ENCODE data around the gene TDRD12.
"Not testable (repeated sequence)": the region's sequence is repeated elsewhere in the genome, so short reads cannot be mapped to it uniquely, and the experiment has no call there.

Gene TDRD12

DNA sequence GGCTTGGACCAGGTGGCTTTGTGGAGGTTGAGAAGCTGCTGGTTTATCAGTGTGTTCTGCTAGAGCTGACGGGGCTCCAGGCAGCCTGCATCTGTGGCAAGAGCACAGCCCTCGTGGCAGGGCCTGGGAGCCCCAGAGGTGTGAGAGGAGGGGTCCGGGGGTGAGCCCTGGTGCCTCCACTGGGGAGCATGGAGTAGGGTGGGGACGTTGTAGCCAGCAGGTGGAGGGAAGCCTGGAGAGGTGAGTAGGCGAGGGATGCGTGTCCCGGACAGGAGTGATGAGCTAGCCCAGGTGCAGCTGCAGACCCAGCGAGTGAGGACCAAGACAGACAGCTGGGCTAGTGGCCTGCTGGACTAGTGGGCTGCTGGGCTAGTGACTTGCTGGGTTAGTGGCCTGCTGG, 99.0 kb downstream of the TDRD12 start:
- DNase-seq, result no peak
- no peak for TF ChIP-seq GATA1 (IDR thresholded peaks at IDR 0.05; ENCODE audit: low read depth, low read length)
- no peak for TF ChIP-seq POLR2A (IDR thresholded peaks at IDR 0.05; ENCODE audit: low read length)

GRCh38 chr19:32819419-32820400, 100.1 kb downstream of the TDRD12 start:
- TF ChIP-seq GATA1 (IDR thresholded peaks at IDR 0.05; ENCODE audit: low read depth, low read length), result no peak
- TF ChIP-seq POLR2A (IDR thresholded peaks at IDR 0.05; ENCODE audit: low read length), result no peak
- DNase-seq, result no peak

DNA sequence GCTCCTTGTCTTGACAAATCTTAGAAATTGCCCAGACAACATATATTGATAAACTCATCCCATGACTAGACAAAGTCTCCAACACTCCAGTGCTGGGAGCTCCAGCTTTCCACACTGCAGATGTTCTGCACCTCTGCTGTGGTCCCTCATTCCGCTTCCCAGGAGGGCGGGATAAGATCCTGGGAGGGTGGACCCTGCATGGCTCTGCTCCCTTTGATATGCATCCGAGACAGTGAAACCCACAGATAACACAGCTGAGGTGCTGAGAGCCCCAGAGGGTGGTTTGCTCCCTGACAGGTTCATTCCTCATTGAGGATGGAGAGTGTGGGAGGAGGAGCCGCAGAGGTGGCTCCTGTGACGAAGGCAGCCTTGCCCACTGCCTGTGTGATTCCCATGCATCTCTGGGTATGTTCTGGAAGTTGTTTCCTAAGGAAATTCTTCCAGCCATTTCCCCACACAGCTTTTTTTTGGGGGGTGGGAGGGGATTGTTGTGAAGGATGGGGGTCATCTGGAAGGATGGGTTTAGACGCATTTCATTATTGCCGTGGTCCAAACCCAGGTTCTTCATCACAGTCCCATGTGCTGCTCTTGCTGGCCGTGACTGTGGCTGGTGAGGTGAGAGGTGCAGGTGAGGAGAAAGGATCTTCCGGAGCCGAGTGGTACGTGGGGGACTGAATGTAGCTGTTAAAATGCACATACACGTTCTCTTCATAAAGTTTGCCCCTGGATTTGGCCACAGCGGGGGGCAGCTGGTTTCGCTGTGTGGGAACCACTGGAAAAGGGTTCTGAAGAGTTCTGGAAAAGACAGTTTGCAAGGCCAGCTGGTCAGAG, 103.6 kb downstream of the TDRD12 start:
- no peak for TF ChIP-seq POLR2A (IDR thresholded peaks at IDR 0.05; ENCODE audit: low read length)
- TF ChIP-seq GATA1 (IDR thresholded peaks at IDR 0.05; ENCODE audit: low read depth, low read length), result no peak
- no peak for DNase-seq

- TF ChIP-seq GATA1 (IDR thresholded peaks at IDR 0.05; ENCODE audit: low read depth, low read length), result no peak
- TF ChIP-seq POLR2A (IDR thresholded peaks at IDR 0.05; ENCODE audit: low read length), result no peak
- DNase-seq, result no peak
Measured at GRCh38 chr19:32823747-32824102, 104.2 kb downstream of the TDRD12 start.

GRCh38 chr19:32824191-32824751, 104.7 kb downstream of the TDRD12 start:
- DNase-seq, result no peak
- TF ChIP-seq POLR2A (IDR thresholded peaks at IDR 0.05; ENCODE audit: low read length) (no peak), GATA1 (IDR thresholded peaks at IDR 0.05; ENCODE audit: low read depth, low read length) (no peak)

DNA sequence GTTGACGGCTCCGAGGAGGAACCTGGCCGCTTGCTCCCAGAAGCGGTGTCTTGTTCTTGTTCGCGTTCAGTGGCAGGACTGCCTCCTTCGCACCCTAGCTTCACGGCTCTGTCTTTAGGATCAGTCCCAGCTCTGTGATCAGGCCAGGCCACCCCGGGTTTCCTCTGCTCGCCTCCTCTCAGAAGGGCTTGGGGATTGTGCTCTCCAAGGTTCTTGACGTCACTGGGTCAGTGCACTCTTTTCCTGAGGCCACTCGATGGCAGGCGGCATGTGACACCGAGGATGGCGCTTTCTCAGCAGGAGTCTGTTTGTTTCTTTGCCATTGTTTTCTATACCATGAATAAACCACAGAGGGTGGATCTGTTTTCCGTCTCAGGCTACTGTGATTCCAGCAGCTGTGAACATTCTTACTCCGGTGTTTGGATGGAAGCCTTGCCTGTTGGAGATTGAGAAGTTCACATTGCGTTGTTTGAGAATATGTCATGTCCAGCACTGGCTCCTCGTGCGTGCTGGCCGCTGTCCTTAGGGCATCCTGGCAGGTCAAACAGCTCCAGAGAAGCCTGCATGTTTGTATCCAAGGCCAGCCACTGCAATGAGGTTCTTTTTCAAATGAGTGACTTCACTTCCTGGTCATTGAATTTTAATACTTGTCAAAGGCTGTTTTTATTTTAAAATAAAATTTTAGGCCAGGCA, 105.5 kb downstream of the TDRD12 start:
- DNase-seq, result no peak
- TF ChIP-seq POLR2A (IDR thresholded peaks at IDR 0.05; ENCODE audit: low read length) (no peak), GATA1 (IDR thresholded peaks at IDR 0.05; ENCODE audit: low read depth, low read length) (no peak)

GRCh38 chr19:32828139-32828538, 108.6 kb downstream of the TDRD12 start:
- DNase-seq, result no peak

DNA sequence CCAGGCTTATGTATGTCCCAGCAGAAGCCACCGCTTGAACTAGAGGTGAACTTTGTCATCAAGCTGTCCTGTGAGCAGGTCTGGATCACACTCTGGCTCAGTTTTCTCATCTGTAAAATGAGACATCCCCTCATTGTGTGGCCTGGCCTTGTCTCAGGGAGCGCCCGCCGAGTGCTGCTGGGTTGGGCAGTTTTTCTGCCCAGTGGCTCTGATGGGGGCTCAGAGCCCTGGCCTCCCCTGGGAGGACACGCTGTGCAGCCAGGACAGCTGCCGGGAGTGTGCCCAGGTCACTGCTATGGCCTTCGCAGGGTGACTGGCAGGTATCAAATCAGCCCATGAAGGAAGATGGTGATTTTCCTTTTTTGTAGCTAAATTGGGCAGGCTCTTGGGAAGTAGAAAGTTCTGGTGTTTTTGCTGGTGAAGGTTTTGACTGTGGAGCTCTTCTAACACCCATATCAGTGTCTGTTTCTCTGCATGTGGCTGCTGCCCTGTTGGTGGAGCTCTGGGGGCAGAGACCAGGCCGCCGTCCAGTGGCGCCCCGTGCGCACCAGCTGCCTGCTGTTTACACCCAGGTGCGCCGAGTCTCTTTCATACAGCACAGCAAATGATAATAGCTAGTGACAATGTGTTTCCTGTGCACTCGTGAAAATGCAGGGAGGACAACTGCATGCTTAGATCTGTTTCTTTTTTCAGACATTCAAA, 109.2 kb downstream of the TDRD12 start:
- no peak for TF ChIP-seq GATA1 (IDR thresholded peaks at IDR 0.05; ENCODE audit: low read depth, low read length)

More at GRCh38 chr19:32828139-32828538, 108.6 kb downstream of the TDRD12 start:
- no peak for TF ChIP-seq POLR2A (IDR thresholded peaks at IDR 0.05; ENCODE audit: low read length)
- TF ChIP-seq GATA1 (IDR thresholded peaks at IDR 0.05; ENCODE audit: low read depth, low read length), result no peak

DNA sequence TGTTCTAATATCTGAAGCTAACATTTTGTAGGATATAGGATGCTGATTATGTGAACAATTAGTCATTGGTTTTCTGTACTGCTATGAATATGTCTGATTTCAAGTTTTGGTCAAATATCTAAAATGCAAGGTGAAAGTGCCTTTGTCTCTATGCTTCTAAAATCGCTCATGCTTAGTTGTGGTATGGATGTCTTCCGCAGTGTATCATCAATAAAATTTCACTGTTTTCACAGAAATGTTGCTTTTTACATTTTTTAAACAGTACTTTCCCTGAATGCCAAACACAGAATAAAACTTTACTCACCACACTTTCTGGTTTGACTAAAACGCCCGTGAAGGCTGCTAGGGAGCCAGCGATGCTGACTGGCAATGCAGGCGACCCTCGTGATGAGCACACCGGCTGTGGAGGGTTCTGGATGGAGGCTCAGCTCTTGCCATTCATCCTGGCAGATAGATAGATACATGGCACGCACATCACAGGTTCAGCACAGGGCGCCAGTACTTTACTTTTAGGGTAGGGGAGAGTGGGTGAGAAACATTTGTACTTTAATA, 109.9 kb downstream of the TDRD12 start:
- no peak for TF ChIP-seq POLR2A (IDR thresholded peaks at IDR 0.05; ENCODE audit: low read length)
- TF ChIP-seq GATA1 (IDR thresholded peaks at IDR 0.05; ENCODE audit: low read depth, low read length), result no peak
- DNase-seq, result no peak

More for the DNA sequence above, 109.2 kb downstream of the TDRD12 start:
- no peak for DNase-seq

DNA sequence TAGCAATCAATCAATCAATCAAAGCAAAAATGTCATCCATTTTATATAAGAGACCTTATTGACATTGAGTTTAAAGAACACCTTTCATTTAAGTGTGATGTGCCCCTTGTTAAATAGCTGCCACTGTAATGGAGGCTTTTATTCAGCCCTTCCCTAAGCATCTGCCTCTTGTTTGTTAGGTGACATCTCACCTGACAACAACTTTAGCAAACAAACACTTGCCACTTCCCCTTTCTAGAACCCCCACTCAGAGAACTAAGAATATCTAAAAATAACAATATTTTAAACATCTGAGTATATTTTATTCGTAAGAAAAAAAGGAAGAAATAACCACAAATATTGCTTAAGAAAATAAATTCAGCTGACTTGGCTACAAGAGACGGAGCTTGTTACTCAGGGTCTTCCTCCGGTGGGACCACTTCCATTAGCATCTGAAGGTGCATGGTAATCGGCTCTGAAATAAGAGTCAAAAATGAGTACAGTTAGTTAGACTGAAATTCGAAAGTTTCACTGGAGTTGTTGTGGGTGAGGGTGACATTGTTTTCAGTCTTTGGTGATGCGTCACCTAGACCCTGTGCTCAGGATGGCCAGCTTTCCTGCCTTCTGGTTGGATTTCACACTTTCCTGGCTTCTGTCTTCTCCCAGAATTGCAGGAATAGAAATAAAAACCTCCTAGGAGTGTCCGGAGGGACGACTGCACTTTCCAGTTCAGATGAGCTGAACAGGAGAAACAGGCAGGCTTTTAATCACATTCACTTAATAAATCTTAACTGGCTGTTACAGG, 110.9 kb downstream of the TDRD12 start:
- no peak for DNase-seq
- TF ChIP-seq GATA1 (IDR thresholded peaks at IDR 0.05; ENCODE audit: low read depth, low read length) (no peak), POLR2A (IDR thresholded peaks at IDR 0.05; ENCODE audit: low read length) (no peak)

DNA sequence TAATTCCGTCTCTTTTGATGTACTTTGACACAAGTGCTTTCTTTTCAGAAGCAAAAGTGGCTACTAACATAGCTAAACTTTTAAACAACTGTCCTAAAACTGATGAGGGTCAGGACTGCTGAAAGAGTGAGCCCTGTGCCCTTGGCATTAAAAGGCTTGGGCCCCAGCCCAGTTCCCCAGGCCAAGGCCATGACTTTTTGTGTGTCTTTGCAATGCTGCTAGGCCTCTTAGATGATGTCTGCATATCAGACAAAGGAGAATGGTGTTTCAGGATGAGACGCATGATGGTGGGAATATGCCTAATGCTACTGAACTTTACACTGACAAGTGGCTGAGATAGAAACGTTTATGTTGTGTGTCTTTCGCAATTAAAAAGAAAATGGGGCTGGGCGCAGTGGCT, 112.0 kb downstream of the TDRD12 start:
- DNase-seq, result no peak
- no peak for TF ChIP-seq GATA1 (IDR thresholded peaks at IDR 0.05; ENCODE audit: low read depth, low read length)
- no peak for TF ChIP-seq POLR2A (IDR thresholded peaks at IDR 0.05; ENCODE audit: low read length)

DNA sequence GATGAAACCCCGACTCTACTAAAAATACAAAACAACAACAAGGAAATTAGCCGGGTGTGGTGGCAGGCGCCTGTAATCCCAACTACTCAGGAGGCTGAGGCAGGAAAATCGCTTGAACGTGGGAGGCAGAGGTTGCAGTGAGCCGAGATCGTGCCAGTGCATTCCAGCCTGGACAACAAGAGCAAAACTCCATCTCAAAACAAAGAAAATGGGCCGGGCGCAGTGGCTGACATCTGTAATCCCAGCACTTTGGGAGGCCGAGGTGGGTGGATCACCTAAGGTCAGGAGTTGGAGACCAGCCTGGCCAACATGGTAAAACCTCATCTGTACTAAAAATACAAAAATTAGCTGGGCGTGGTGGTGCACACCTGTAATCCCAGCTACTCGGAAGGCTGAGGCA, 112.5 kb downstream of the TDRD12 start:
- DNase-seq, result not testable (repeated sequence)

- DNase-seq, result not testable (repeated sequence)
Measured at GRCh38 chr19:32832825-32833224, 113.3 kb downstream of the TDRD12 start.

DNA sequence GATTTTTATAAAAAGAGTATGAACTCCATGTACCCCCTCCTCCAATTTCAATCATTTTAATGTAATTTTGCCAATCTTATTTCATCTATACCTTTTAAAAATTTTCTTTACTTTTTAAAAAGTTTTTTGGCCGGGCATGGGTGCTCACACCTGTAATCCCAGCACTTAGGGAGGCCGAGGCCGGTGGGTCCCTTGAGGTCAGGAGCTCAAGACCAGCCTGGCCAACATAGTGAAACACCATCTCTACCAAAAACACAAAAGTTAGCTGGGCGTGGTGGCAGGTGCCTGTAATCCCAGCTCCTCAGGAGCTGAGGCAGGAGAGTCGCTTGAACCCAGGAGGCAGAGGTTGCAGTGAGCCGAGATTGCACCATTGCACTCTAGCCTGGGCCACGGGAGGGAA, 113.8 kb downstream of the TDRD12 start:
- not testable (repeated sequence) for DNase-seq
